RWPE2 (cell line): Measurements from ENCODE around the gene SMG1.

Experiments
- ATAC-seq: fragments of 200-7000 bp; cut with Tn5 transposase; 3 replicates; pipeline ENCODE4 v1.9.1; 2021; ENCODE audit warnings: low read depth
- DNase-seq: peaks from one replicate; pipeline ENCODE4 v3.0.0-alpha.2; 2020; ENCODE audit warnings: low spot score
- H3K27ac ChIP-seq: fragments of 450-650 bp; 2 replicates; pipeline ENCODE4 v1.5.1; 2017; ENCODE audit warnings: mild to moderate bottlenecking; ENCODE audit not compliant: poor library complexity, severe bottlenecking
- H3K27me3 ChIP-seq: fragments of 250-450 bp; sonication (Bioruptor Pico); 2 replicates; pipeline ENCODE4 v1.5.1; 2021; ENCODE audit warnings: mild to moderate bottlenecking, moderate library complexity; ENCODE audit not compliant: insufficient read depth, poor library complexity, severe bottlenecking
- H3K36me3 ChIP-seq: fragments of 250-450 bp; sonication (Bioruptor Pico); 2 replicates; pipeline ENCODE4 v1.5.1; 2020; ENCODE audit warnings: low read depth, mild to moderate bottlenecking, moderate library complexity
- H3K4me1 ChIP-seq: fragments of 250-450 bp; sonication (Bioruptor Pico); 2 replicates; pipeline ENCODE4 v1.5.1; 2021; ENCODE audit warnings: mild to moderate bottlenecking, moderate library complexity; ENCODE audit not compliant: insufficient read depth, poor library complexity, severe bottlenecking
- H3K4me3 ChIP-seq: fragments of 250-450 bp; sonication (Bioruptor Pico); 2 replicates; pipeline ENCODE4 v1.5.1; 2021; ENCODE audit warnings: mild to moderate bottlenecking, moderate library complexity; ENCODE audit not compliant: severe bottlenecking
- H3K9me3 ChIP-seq: fragments of 250-450 bp; sonication (Bioruptor Pico); 2 replicates; pipeline ENCODE4 v1.5.1; 2021; ENCODE audit warnings: mild to moderate bottlenecking, moderate library complexity; ENCODE audit not compliant: severe bottlenecking
- CTCF ChIP-seq: fragments of 450-650 bp; IDR thresholded peaks from one replicate; pipeline ENCODE4 v1.5.1; 2017; ENCODE audit warnings: mild to moderate bottlenecking, moderate library complexity; ENCODE audit not compliant: poor library complexity, severe bottlenecking

The SMG1 gene

GRCh38 chr16:18950469-18951185 lies 24.4 kb upstream of the SMG1 start:
- Histone ChIP-seq H3K27me3 (no peaks in the 10 kb centered on the region), H3K27ac (no peak overlapping the region), H3K4me3 (no peak overlapping the region), H3K36me3 (no peaks in the 10 kb centered on the region), H3K4me1 (no peaks in the 10 kb centered on the region), H3K9me3 (no peaks in the 10 kb centered on the region)
- DNase-seq (no peak), ATAC-seq (no peak)
- TF ChIP-seq CTCF, result no peak

- no peak for ATAC-seq
Measured at GRCh38 chr16:18948372-18949020, 22.3 kb upstream of the SMG1 start.

GRCh38 chr16:18945233-18945632 lies 19.0 kb upstream of the SMG1 start:
- no peak for TF ChIP-seq CTCF
- Histone ChIP-seq H3K36me3 (no peaks in the 10 kb centered on the region), H3K9me3 (no peaks in the 10 kb centered on the region), H3K4me3 (no peak overlapping the region), H3K4me1 (no peaks in the 10 kb centered on the region), H3K27ac (no peak overlapping the region), H3K27me3 (no peaks in the 10 kb centered on the region)
- DNase-seq (no peak), ATAC-seq (no peak)

More at GRCh38 chr16:18948372-18949020, 22.3 kb upstream of the SMG1 start:
- H3K9me3 ChIP-seq, result no peaks in the 10 kb centered on the region
- TF ChIP-seq CTCF, result no peak
- H3K4me3 ChIP-seq, result no peak overlapping the region
- H3K27me3 ChIP-seq, result no peaks in the 10 kb centered on the region
- no peaks in the 10 kb centered on the region for H3K4me1 ChIP-seq
- H3K27ac ChIP-seq, result no peak overlapping the region
- DNase-seq, result no peak
- H3K36me3 ChIP-seq, result no peaks in the 10 kb centered on the region

- H3K4me1 ChIP-seq, result peaks cover 8% of the 10 kb centered on the region
- no peaks in the 10 kb centered on the region for H3K36me3 ChIP-seq
- no peak for ATAC-seq
- no peak for DNase-seq
- no peaks in the 10 kb centered on the region for H3K9me3 ChIP-seq
- TF ChIP-seq CTCF, result no peak
- H3K27me3 ChIP-seq, result no peaks in the 10 kb centered on the region
- H3K4me3 ChIP-seq, result no peak overlapping the region
- no peak overlapping the region for H3K27ac ChIP-seq
Measured at GRCh38 chr16:18943414-18943813, 17.2 kb upstream of the SMG1 start.

- H3K4me3 ChIP-seq, result no peak overlapping the region
- DNase-seq (no peak), ATAC-seq (no peak)
- no peaks in the 10 kb centered on the region for H3K9me3 ChIP-seq
- no peak for TF ChIP-seq CTCF
- peaks cover 8% of the 10 kb centered on the region for H3K4me1 ChIP-seq
- no peaks in the 10 kb centered on the region for H3K36me3 ChIP-seq
- H3K27ac ChIP-seq, result no peak overlapping the region
- no peaks in the 10 kb centered on the region for H3K27me3 ChIP-seq
Measured at GRCh38 chr16:18942061-18942460, 15.9 kb upstream of the SMG1 start.
